Measurements from ENCODE around the gene PCDH9.
"Not testable (repeated sequence)": the region's sequence is repeated elsewhere in the genome, so short reads cannot be mapped to it uniquely, and the experiment has no call there.

Gene PCDH9

GRCh38 chr13:67125681-67126080 is 104.5 kb downstream of the PCDH9 start:
- DNase-seq: no peak

- DNase-seq: no peak
Observed at GRCh38 chr13:67123165-67123564, 107.0 kb downstream of the PCDH9 start.

- DNase-seq: no peak
Observed at GRCh38 chr13:67122251-67122650, 107.9 kb downstream of the PCDH9 start.

- no peak for DNase-seq
Observed at GRCh38 chr13:67120872-67121531, 109.1 kb downstream of the PCDH9 start.

- DNase-seq: no peak
Observed at GRCh38 chr13:67119481-67119894, 110.6 kb downstream of the PCDH9 start.

DNA sequence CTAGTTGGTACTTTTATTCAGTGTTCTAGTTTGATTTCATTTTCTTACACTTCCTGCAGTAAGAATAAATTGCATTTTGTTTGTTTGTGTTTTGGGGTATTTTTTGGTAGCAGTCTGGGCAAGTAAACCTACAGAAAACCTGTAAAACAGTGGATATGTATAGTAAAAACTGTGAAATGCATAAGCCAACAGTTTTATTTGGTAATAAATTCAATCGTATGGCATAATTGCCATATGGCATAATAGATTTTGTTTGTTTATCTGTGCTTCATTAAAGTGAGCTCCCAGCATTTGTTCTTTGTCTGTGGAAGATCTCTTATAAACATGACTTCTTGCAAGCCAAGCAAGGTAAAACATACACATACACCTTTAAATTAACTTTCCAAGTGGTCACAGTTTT is 111.9 kb downstream of the PCDH9 start:
- no peak for DNase-seq

DNA sequence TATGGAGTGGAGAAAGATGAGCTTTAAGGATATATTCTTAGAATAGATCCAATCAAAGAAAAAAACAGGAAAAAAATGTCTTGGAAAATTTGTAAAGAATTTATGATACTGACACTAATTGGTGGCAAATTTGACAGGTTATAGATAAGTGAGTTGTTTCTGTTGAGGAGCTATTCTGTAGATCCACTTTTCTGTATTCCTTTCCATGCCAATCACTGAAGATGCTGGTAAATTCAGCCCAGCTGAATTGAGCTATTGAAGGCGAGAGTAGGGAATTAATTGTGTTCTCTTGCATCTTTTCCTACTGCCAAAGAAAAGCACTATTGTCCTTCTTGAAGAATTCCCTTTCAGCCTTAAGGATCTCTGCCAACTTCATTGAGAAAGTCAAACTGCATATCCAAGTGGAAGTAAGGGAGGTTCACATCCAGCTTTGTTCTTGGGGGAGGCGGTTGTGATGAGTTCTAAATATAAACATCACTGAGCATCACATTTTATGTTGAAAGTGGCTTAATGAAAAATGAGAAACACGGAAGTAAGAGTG is 113.1 kb downstream of the PCDH9 start:
- no peak for DNase-seq

DNA sequence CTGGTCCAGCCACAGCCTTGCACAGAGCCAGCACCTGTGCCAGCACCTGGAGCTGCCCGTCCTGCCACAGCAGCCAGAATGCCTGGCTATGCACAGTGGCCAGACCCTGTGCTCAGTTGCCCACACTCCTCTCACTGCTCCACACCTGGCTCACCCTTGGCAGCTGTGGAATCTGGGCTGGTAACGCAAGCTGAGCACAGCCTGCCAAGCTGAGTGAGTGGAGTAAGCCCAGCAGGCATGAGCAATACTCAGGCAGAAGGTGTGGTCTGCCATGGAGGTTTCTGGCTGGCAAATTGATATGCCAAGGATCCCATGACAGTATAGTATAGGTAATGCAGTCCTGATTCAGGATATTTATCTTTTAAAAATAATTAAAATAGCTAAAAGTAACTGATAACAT is 122.2 kb downstream of the PCDH9 start:
- no peak for DNase-seq

GRCh38 chr13:67106502-67107057 is 123.6 kb downstream of the PCDH9 start:
- DNase-seq: no peak

DNA sequence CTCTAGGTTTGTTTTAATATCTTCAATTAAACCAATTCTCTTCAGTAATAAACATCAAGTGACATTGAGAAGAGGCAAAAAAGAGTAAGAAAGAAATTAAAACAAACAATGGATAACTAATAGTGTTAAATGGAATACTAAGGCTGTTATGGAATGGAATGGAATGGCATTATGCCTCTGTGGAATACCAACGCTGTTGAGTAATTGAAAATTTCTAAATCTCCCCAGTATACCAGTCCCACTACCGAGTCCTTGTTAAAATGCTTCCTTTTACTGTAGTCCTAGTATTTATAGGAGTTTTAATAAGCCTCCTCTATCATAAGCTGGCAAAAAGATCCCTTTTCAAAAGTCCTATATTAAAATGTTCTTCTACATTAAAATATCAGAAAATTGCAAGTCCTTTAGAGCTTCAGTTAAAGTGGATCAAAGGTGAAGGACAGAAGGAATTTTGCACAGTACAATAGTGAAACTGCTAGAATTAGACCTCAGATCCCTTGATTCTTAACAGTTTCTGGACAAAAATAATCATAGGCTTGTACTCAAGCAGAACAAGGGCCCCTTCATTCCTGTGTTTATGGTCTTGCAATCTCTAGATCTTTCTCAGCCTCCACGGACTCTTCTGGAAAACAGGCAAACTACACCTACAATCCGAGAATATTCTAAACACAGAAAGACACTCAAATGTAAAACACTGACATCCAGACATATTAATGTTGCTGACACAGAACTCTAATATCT is 128.2 kb downstream of the PCDH9 start:
- DNase-seq: no peak

GRCh38 chr13:67100730-67101129 is 129.4 kb downstream of the PCDH9 start:
- DNase-seq: no peak

- DNase-seq: no peak
Observed at GRCh38 chr13:67099494-67099893, 130.6 kb downstream of the PCDH9 start.

- DNase-seq: no peak
Observed at GRCh38 chr13:67097892-67098452, 132.2 kb downstream of the PCDH9 start.

DNA sequence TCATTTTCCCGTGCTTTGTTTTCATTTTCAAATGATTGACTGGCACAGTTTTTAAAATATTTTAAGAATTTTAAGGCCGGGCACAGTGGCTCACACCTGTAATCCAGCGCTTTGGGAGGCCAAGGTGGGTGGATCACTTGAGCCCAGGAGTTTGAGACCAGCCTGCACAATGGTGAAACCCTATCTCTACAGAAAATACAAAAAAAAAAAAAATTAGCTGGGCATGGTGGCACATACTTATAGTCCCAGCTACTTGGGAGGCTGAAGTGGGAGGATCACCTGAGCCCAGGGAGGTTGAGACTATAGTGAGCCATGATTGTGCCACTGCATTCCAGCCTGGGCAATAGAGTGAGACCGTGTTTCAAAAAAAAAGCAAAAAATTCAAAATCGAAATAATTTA is 133.2 kb downstream of the PCDH9 start:
- not testable (repeated sequence) for DNase-seq

DNA sequence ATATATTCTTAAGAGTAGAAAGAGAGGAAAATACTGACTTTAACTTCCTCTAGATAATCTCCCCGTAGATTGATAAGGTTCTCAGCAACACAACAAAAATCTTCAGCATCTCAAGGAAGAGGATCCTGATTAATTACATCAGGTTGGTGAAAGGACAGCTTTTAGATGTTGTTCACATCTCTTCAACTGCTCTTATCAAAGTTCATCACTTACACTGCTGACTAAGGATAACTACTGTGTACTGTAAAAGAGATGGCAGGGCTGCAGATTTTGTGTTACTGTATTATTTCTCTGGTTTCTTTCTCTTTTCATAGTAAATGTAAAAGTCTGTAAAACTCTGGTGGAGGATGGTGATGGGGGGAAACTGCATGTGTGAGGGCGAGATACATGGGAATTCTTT is 133.7 kb downstream of the PCDH9 start:
- no peak for DNase-seq

DNA sequence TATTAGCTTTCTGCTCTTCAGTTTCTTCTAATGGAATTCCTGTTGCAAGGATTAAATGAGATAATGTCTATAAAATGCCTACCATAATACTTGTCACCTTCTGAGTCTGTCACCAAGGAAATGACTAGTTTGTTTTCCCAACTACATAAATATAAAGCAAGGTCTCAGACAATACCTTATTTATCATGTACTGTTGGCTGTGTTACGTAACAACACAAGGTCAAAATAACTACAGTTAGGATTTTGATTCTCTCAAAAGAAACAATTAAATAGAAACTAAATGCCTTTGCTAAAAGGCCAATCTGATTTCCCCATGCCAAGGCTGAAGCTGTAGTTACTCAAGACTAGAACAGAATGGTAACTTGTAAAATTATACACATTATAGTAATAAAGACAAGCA is 134.5 kb downstream of the PCDH9 start:
- DNase-seq: no peak

DNA sequence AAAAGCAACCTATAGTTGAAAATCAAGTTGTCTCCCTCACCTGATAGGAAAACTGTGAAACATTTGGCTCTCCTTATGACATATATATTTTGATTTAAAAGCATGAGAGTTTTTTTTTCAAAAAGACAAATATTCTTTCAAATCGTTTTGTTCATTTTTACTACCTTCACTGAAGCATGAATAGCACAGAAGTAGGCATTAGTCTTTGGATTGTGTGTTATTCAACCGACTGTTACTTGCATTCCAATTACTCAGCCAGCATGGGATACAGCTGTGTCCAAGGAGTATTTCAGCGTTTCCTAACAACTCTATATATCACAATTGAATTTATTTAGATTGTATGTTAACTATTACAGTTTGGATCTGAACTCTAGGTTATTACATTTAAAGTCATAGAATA is 135.2 kb downstream of the PCDH9 start:
- no peak for DNase-seq

- DNase-seq: no peak
Observed at GRCh38 chr13:67094078-67094477, 136.1 kb downstream of the PCDH9 start.

- no peak for DNase-seq
Observed at GRCh38 chr13:67091603-67092002, 138.5 kb downstream of the PCDH9 start.

DNA sequence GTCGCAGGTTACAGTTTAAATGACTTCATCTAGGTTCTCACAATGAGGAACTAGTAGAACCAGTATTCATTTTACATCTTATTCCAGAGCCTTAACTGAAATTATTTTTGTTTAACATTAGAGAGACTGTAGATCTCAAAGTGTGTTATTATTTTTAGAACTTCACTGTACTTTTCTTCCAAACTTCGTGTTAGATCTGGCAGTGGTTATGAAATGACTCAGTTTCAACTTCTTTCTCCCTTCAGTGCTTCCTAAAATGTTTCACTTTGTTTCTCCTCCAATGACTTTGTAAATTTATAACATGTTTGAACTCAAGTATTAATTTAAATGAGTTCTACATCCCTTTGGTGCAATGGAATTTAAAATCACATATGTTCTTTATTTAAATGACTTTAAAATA is 139.3 kb downstream of the PCDH9 start:
- no peak for DNase-seq

GRCh38 chr13:67087527-67087926 is 142.6 kb downstream of the PCDH9 start:
- DNase-seq: no peak

DNA sequence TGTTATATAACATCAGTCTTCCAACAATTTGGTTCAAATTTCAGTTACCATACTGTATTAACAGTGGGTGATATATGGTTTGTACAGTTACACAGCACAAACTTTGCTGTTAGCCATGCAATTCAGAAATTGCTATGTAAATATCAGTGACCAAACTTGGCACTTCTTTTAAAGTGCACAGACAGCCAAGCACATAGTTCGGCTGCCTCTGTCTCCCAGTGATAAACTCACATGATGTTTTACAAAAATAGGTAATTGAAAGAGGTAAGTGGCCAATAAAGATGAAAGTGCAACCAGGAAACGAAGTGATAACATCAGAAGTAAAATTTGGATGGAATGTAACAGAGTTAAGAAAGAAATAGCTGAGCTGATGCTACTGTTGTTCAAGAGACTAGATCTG is 143.9 kb downstream of the PCDH9 start:
- DNase-seq: no peak

- no peak for DNase-seq
Observed at GRCh38 chr13:67084066-67084465, 146.1 kb downstream of the PCDH9 start.

- no peak for DNase-seq
Observed at GRCh38 chr13:67083519-67083918, 146.6 kb downstream of the PCDH9 start.

Data from stimulated activated naive CD4-positive, alpha-beta T cell (primary cell).